ENCODE data around the gene LMNB1. TPM values are rescaled to one million over a fixed set of nuclear protein-coding genes. Genes with fewer than 3 reads are reported as not detected.
A peak's percentile ranks its signal among the peaks of the same experiment; 100 is the strongest.
"Not testable (repeated sequence)": the region's sequence is repeated elsewhere in the genome, so short reads cannot be mapped to it uniquely, and the experiment has no call there.

The LMNB1 gene
- total RNA-seq, 2 experiments from 2014 or later, result 291 to 296 TPM

DNA sequence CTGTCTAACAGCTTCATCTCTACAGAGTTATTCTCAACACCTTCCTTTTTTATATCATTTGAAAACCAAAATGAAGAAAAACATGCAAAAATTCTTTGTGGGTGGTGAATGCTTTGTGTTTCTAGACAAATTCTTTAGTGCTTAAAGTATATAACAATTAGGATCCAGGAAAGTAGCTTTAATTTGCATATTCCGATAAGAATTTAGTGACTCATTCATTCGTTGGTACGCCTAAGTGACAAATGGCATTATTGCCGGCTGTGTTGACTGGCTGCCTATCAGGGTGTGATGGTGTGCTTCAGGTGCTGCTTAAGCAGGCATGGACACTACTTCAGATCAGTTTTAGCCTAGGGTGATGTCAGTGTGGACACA lies 35.2 kb downstream of the LMNB1 start:
- H3K4me3 Mint-ChIP-seq, result peak overlapping the region; percentile 59
- peaks cover 77% of the 10 kb centered on the region for H3K36me3 Mint-ChIP-seq (ENCODE audit: low read depth)
- H3K27me3 Mint-ChIP-seq, result no peaks in the 10 kb centered on the region
- DNase-seq, result no peak
- H3K9me3 Mint-ChIP-seq, result no peaks in the 10 kb centered on the region
- H3K27ac Mint-ChIP-seq, result peak overlapping the region; percentile 96
- H3K4me1 Mint-ChIP-seq, result peaks cover 62% of the 10 kb centered on the region
- POLR2A ChIA-PET, result interaction anchor here (0.8 to 4.0 kb wide), 9 partner anchors 11 to 133 kb away, joined by 3 to 134 read pairs (median 4); partner anchors contain the start of gene LMNB1
- CTCF ChIA-PET, result interaction anchor here (0.9 to 4.7 kb wide), 6 partner anchors 8 to 133 kb away, joined by 4 to 33 read pairs (median 8); partner anchors contain the start of gene LMNB1

DNA sequence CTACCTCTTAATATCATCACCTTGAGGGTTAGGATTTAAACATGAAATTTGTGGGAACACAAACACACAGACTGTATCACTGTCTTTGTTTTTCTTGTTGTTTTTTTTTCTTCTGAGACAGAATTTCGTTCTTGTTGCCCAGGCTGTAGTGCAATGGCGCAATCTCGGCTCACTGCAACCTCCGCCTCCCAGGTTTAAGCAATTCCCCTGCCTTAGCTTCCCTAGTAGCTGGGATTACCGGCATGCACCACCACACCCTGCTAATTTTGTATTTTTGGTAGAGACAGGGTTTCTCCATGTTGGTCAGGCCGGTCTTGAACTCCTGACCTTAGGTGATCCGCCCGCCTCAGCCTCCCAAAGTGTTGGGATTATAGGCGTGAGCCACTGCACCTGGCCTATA lies 36.9 kb downstream of the LMNB1 start:
- H3K9me3 Mint-ChIP-seq, DNase-seq, H3K4me3 Mint-ChIP-seq, H3K27me3 Mint-ChIP-seq: not testable (repeated sequence)
- peaks cover 61% of the 10 kb centered on the region for H3K4me1 Mint-ChIP-seq
- peak overlapping the region; percentile 96 for H3K27ac Mint-ChIP-seq
- H3K36me3 Mint-ChIP-seq (ENCODE audit: low read depth), result peaks cover 83% of the 10 kb centered on the region
- POLR2A ChIA-PET, result interaction anchor here (1.6 kb wide), 1 partner anchor 35 kb away, joined by 4 read pairs; no protein-coding TSS in a partner anchor
- CTCF ChIA-PET, result interaction anchor here (1.3 to 2.3 kb wide), 3 partner anchors 9 to 138 kb away, joined by 4 to 8 read pairs (median 4); no protein-coding TSS in a partner anchor

DNA sequence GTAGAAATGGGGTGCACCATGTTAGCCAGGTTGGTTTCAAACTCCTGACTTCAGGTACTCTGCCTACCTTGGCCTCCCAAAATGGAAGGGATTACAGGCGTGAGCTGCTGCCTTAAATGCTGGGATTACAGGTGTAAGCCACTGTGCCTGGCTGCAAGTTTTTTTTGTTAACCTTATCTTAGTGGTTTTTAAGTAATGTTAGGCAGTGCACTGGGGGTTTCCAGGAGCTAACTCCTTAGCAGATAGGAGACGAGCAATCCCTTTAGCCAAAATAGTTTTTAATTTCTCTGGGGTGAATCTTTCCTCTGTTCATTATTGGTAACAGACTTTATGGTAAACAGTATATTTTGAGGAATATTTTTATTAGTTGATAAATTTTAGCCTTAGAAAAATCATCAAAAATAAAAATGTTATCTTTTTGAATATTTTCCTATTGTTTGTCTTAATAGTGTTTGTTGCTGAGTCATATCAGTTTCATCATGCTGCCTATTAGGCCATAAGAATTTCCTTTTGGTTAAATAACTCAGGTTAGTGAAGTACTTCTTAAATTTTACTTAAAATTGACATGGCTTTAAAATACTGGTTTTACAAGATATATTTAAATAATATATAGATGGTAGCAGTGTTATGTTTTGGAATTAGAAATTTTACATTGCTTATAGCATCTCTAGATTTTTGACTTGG lies 37.9 kb downstream of the LMNB1 start:
- ChIA-PET CTCF (interaction anchor here (1.1 to 2.3 kb wide), 2 partner anchors 13 to 139 kb away, joined by 3 to 8 read pairs; no protein-coding TSS in a partner anchor), POLR2A (interaction anchor here (0.8 to 1.6 kb wide), 4 partner anchors 11 to 38 kb away, joined by 3 to 4 read pairs (median 4); partner anchors contain the start of gene LMNB1)
- peaks cover 74% of the 10 kb centered on the region for H3K36me3 Mint-ChIP-seq (ENCODE audit: low read depth)
- H3K27ac Mint-ChIP-seq, result no peak overlapping the region
- H3K4me1 Mint-ChIP-seq, result peaks cover 56% of the 10 kb centered on the region
- H3K27me3 Mint-ChIP-seq, result no peaks in the 10 kb centered on the region
- no peaks in the 10 kb centered on the region for H3K9me3 Mint-ChIP-seq
- no peak overlapping the region for H3K4me3 Mint-ChIP-seq
- no peak for DNase-seq

DNA sequence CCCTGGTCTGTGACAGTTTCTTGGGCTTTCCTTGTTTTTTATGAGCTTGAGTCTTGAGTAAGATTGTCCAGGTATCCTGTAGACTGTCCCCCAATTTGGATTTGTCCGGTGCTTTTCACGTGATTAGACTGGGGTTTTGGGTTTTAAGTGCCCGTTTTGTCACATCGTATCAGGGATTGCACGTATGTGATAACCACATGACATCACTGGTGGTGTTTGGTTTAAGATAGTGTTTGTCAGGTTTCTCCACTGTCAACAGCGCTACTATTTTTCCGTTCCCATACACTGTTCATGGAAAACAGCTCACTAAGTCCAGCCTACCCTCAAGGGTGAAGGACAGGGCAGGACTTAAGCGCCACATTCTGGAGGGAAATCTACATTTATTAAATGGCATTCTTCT lies 39.7 kb downstream of the LMNB1 start:
- ChIA-PET CTCF (no interaction called here), POLR2A (interaction anchor here (0.7 kb wide), 1 partner anchor 9 kb away, joined by 3 read pairs; no protein-coding TSS in a partner anchor)
- Mint-ChIP-seq H3K27me3 (no peaks in the 10 kb centered on the region), H3K4me3 (no peak overlapping the region), H3K4me1 (peaks cover 39% of the 10 kb centered on the region), H3K27ac (peak overlapping the region; percentile 55), H3K9me3 (no peaks in the 10 kb centered on the region), H3K36me3 (ENCODE audit: low read depth) (peaks cover 73% of the 10 kb centered on the region)
- DNase-seq, result no peak

DNA sequence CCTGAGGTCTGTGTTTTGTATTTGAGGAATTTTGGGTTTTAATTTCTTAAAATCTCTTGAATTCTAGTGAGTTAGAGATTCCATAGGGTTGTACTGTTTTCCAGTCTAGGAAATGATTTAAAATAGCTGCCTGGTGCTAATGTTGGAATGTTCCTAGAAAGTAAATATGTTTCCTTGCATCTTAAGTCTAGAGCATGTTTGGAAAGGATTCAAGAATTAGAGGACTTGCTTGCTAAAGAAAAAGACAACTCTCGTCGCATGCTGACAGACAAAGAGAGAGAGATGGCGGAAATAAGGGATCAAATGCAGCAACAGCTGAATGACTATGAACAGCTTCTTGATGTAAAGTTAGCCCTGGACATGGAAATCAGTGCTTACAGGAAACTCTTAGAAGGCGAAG lies 41.8 kb downstream of the LMNB1 start:
- ChIA-PET CTCF (no interaction called here), POLR2A (no interaction called here)
- Mint-ChIP-seq H3K36me3 (ENCODE audit: low read depth) (peaks cover 67% of the 10 kb centered on the region), H3K27me3 (no peaks in the 10 kb centered on the region), H3K9me3 (no peaks in the 10 kb centered on the region), H3K27ac (no peak overlapping the region), H3K4me3 (no peak overlapping the region), H3K4me1 (peaks cover 22% of the 10 kb centered on the region)
- DNase-seq, result no peak

DNA sequence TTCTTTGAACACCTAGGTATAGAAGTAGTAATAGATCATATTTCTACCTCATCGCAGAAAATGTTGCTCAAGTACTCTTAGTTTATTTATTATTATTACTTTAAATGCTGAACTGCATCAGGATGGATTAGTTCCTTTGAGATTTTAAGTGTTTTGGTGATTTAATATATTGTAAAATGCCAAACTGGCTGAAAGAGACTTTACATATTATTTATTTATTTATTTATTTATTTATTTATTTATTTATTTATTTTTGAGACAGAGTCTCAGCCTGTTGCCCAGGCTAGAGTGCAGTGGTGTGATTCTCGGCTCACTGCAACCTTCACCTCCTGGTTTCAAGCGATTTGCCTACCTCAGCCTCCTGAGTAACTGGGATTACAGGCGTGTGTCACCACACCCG lies 42.3 kb downstream of the LMNB1 start:
- POLR2A ChIA-PET, result no interaction called here
- DNase-seq, result no peak
- peaks cover 66% of the 10 kb centered on the region for H3K36me3 Mint-ChIP-seq (ENCODE audit: low read depth)
- CTCF ChIA-PET, result no interaction called here
- no peaks in the 10 kb centered on the region for H3K9me3 Mint-ChIP-seq
- no peaks in the 10 kb centered on the region for H3K27me3 Mint-ChIP-seq
- no peak overlapping the region for H3K27ac Mint-ChIP-seq
- peaks cover 17% of the 10 kb centered on the region for H3K4me1 Mint-ChIP-seq
- H3K4me3 Mint-ChIP-seq, result no peak overlapping the region

DNA sequence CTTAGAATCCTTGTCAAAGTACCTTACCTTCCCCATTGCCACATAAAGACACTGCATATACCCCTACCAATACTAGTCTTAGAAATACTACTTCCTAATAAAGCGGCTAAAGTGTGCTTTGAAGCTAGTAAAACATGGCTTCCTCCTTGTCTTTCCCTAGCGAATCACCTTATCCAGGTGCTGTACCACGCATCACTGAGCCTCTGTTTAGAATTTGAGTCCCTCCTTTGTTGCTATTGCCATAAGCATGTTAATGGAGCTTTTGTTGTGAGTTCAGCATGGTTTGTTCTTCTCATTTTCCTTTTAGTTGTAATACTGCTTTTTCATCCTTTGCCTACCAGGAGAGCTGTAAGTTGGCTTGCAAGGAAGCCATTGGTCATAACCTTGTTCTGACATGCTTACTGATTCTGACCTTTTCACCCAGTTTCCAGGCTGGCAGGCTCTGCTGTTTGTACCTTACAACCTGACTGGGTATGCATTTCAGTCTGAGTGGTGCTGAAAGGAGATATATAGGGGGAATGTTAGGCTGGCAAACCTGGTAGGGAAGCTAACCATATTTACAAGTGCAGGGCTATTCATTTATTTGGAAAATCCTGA lies 49.8 kb downstream of the LMNB1 start:
- Mint-ChIP-seq H3K4me3 (no peak overlapping the region), H3K36me3 (ENCODE audit: low read depth) (peaks cover 79% of the 10 kb centered on the region), H3K27me3 (no peaks in the 10 kb centered on the region), H3K4me1 (peaks cover 6% of the 10 kb centered on the region), H3K9me3 (no peaks in the 10 kb centered on the region), H3K27ac (no peak overlapping the region)
- POLR2A ChIA-PET, result interaction anchor here (1.2 to 1.4 kb wide), 3 partner anchors 10 to 19 kb away, joined by 3 to 4 read pairs (median 3); no protein-coding TSS in a partner anchor
- no peak for DNase-seq
- CTCF ChIA-PET, result interaction anchor here (1.0 to 1.4 kb wide), 3 partner anchors 15 to 150 kb away, joined by 3 to 5 read pairs (median 4); no protein-coding TSS in a partner anchor

DNA sequence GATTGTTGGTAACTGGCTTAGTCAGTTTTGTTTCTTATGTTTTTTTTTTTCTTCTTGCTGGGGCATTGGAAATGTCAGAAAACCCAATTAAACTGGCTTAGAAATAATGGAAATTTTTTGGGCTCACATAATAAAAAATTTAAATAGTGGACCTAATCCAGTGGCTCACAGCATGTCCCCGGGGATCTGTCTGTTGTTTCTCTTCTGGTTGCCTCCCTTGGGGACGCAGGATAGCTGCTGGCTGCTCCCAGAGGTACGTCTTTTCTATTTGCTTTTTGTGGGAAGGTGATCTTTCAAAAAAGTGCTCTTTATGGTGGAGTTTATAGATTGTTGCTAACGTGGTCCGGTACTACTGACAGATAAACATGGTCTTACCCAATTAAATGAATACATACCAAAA lies 52.2 kb downstream of the LMNB1 start:
- Mint-ChIP-seq H3K27ac (peak overlapping the region; percentile 12), H3K4me1 (peaks cover 6% of the 10 kb centered on the region), H3K9me3 (no peaks in the 10 kb centered on the region), H3K4me3 (no peak overlapping the region), H3K27me3 (no peaks in the 10 kb centered on the region), H3K36me3 (ENCODE audit: low read depth) (peaks cover 80% of the 10 kb centered on the region)
- ChIA-PET CTCF (no interaction called here), POLR2A (interaction anchor here (1.0 to 1.1 kb wide), 3 partner anchors 11 to 51 kb away, joined by 3 to 4 read pairs (median 3); no protein-coding TSS in a partner anchor)
- no peak for DNase-seq

DNA sequence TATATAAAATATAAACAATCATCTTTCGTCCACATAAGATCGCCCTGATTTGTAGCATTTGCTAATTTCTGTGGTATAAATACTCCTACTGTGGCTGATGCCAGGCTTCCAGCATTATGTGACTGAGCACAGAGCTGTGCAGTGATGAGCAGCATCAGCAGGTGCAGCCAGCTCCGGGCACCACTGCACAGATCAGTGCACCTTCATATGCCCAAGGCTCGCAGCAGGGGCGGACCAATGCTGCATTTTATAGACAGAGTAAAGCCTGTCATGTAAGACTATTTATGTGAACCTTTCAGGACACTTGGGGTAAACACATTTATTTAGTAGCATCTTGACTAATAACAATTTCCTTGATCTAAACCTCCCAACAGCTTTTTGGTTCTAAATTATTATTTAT lies 53.1 kb downstream of the LMNB1 start:
- H3K27me3 Mint-ChIP-seq, result no peaks in the 10 kb centered on the region
- DNase-seq, result no peak
- H3K9me3 Mint-ChIP-seq, result no peaks in the 10 kb centered on the region
- no peak overlapping the region for H3K27ac Mint-ChIP-seq
- peaks cover 6% of the 10 kb centered on the region for H3K4me1 Mint-ChIP-seq
- H3K36me3 Mint-ChIP-seq (ENCODE audit: low read depth), result peaks cover 81% of the 10 kb centered on the region
- POLR2A ChIA-PET, result interaction anchor here (1.0 to 1.1 kb wide), 2 partner anchors 12 to 18 kb away, joined by 3 to 4 read pairs; no protein-coding TSS in a partner anchor
- H3K4me3 Mint-ChIP-seq, result no peak overlapping the region
- CTCF ChIA-PET, result interaction anchor here (0.5 to 1.3 kb wide), 3 partner anchors 21 to 327 kb away, joined by 3 to 6 read pairs (median 3); no protein-coding TSS in a partner anchor

DNA sequence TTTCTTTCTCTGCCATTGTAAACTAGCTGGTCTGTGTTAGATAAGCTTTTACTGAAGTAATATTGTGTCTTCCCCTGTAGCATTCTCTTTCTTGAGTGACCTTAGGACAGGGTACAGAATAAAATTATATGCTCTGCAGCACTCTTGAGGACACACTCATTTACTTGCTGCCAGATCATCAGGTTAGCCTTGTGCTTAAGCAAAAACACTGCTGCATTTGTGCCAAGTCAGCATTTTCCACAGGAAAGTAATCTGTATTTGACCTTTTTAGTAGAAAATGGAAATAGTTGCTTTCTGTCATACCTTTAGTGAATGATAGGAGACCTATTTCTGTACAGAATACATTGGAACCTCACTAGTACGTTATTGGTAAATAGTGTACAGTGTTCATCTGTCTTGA lies 54.2 kb downstream of the LMNB1 start:
- Mint-ChIP-seq H3K36me3 (ENCODE audit: low read depth) (peaks cover 81% of the 10 kb centered on the region), H3K4me1 (peaks cover 6% of the 10 kb centered on the region), H3K27ac (peak overlapping the region; percentile 30), H3K4me3 (no peak overlapping the region), H3K27me3 (no peaks in the 10 kb centered on the region), H3K9me3 (no peaks in the 10 kb centered on the region)
- POLR2A ChIA-PET, result interaction anchor here (1.2 kb wide), 1 partner anchor 8 kb away, joined by 3 read pairs; no protein-coding TSS in a partner anchor
- no peak for DNase-seq
- CTCF ChIA-PET, result interaction anchor here (0.6 to 1.3 kb wide), 4 partner anchors 22 to 109 kb away, joined by 3 to 6 read pairs (median 3); no protein-coding TSS in a partner anchor

DNA sequence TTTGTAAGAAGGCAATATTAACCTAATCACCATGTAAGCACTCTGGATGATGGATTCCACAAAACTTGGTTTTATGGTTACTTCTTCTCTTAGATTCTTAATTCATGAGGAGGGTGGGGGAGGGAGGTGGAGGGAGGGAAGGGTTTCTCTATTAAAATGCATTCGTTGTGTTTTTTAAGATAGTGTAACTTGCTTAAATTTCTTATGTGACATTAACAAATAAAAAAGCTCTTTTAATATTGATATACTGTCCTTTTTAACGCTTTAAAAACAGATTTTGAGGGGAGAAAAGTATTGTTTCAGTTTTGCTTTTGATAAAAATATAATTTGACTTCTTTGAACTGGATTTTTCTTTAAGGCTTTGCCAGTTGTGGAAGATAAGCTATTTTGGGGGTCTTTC lies 59.8 kb downstream of the LMNB1 start:
- POLR2A ChIA-PET, result no interaction called here
- no peak for DNase-seq

DNA sequence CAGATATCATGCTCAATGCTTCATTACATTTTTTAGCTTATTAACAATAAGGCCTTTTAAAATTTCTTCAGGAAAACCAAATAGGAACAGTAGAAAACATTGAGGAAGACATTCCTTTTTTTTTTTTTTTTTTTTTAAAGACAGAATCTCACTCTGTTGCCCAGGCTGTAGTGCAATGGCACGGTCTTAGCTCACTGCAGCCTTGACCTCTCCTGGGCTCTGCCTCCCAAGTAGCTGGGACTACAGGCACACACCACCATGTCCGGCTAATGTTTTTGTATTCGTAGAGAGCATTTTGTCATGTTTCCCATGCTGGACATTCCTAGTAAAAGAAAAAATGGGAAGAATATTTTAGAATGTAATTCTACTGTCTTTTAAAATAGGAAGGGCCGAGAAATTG lies 60.3 kb downstream of the LMNB1 start:
- ChIA-PET CTCF (interaction anchor here (0.6 to 1.7 kb wide), 5 partner anchors 27 to 477 kb away, joined by 3 to 6 read pairs (median 3); no protein-coding TSS in a partner anchor), POLR2A (interaction anchor here (1.3 kb wide), 1 partner anchor 57 kb away, joined by 3 read pairs; no protein-coding TSS in a partner anchor)
- H3K36me3 Mint-ChIP-seq (ENCODE audit: low read depth), result peaks cover 78% of the 10 kb centered on the region
- no peak overlapping the region for H3K27ac Mint-ChIP-seq
- no peak overlapping the region for H3K4me3 Mint-ChIP-seq
- no peaks in the 10 kb centered on the region for H3K9me3 Mint-ChIP-seq
- no peak for DNase-seq
- no peaks in the 10 kb centered on the region for H3K27me3 Mint-ChIP-seq
- peaks cover 2% of the 10 kb centered on the region for H3K4me1 Mint-ChIP-seq

More for the DNA sequence above, 59.8 kb downstream of the LMNB1 start:
- no peaks in the 10 kb centered on the region for H3K27me3 Mint-ChIP-seq
- H3K4me3 Mint-ChIP-seq, result no peak overlapping the region
- CTCF ChIA-PET, result interaction anchor here (0.6 to 1.6 kb wide), 4 partner anchors 26 to 477 kb away, joined by 3 to 6 read pairs (median 4); no protein-coding TSS in a partner anchor
- peaks cover 77% of the 10 kb centered on the region for H3K36me3 Mint-ChIP-seq (ENCODE audit: low read depth)
- H3K4me1 Mint-ChIP-seq, result peaks cover 2% of the 10 kb centered on the region
- no peak overlapping the region for H3K27ac Mint-ChIP-seq
- no peaks in the 10 kb centered on the region for H3K9me3 Mint-ChIP-seq

Measured in activated CD4-positive, alpha-beta memory T cell treated with anti-CD3 and anti-CD28 coated beads, Interleukin-2, amount 10 ng/mL, durations not matched to agents 7 days and 5 days (primary cell).